NCI-H1930 (cell line): ENCODE results near the gene REG4.

Source experiments
- DNase-seq, 2 experiments: peaks; one replicate each; lab custom pipeline; 2025; lab: John Stamatoyannopoulos, UW

The REG4 gene

GRCh38 chr1:119779869-119780356 lies 31.3 kb downstream of the REG4 start:
- no peak for DNase-seq

- no peak for DNase-seq
Observed at GRCh38 chr1:119778886-119779560, 32.2 kb downstream of the REG4 start.

- no peak for DNase-seq
Observed at GRCh38 chr1:119778359-119778758, 32.9 kb downstream of the REG4 start.

GRCh38 chr1:119774746-119775490 lies 36.3 kb downstream of the REG4 start:
- no peak for DNase-seq

- DNase-seq, result no peak
Observed at GRCh38 chr1:119773711-119774241, 37.5 kb downstream of the REG4 start.

GRCh38 chr1:119772298-119772697 lies 39.0 kb downstream of the REG4 start:
- DNase-seq, result no peak

GRCh38 chr1:119771770-119772169 lies 39.5 kb downstream of the REG4 start:
- no peak for DNase-seq

- DNase-seq, result no peak
Observed at GRCh38 chr1:119771016-119771415, 40.2 kb downstream of the REG4 start.

GRCh38 chr1:119768778-119769177 lies 42.5 kb downstream of the REG4 start, which contains the start of gene HMGCS2:
TSS of gene HMGCS2 (minus strand) at chr1:119768905. CDS start at chr1:119768844, 61 bp downstream.
- DNase-seq, result no peak

GRCh38 chr1:119767486-119767885 lies 43.8 kb downstream of the REG4 start:
- no peak for DNase-seq

GRCh38 chr1:119766374-119766794 lies 44.9 kb downstream of the REG4 start:
- DNase-seq, result no peak

- DNase-seq, result no peak
Observed at GRCh38 chr1:119764220-119764619, 47.0 kb downstream of the REG4 start.

- no peak for DNase-seq
Observed at GRCh38 chr1:119762953-119763352, 48.3 kb downstream of the REG4 start.

- DNase-seq, result no peak
Observed at GRCh38 chr1:119762409-119762808, 48.9 kb downstream of the REG4 start.

GRCh38 chr1:119758584-119758983 lies 52.7 kb downstream of the REG4 start:
- no peak for DNase-seq

GRCh38 chr1:119752592-119752991 lies 58.7 kb downstream of the REG4 start:
- DNase-seq, result no peak

- no peak for DNase-seq
Observed at GRCh38 chr1:119748040-119748439, 63.2 kb downstream of the REG4 start.

GRCh38 chr1:119747451-119747850 lies 63.8 kb downstream of the REG4 start:
- DNase-seq, result no peak

- no peak for DNase-seq
Observed at GRCh38 chr1:119745034-119745433, 66.2 kb downstream of the REG4 start.

GRCh38 chr1:119744598-119744942 lies 66.7 kb downstream of the REG4 start:
- no peak for DNase-seq
